ENCODE results near the gene DOK7.
"Not testable (repeated sequence)": the region's sequence is repeated elsewhere in the genome, so short reads cannot be mapped to it uniquely, and the experiment has no call there.

The DOK7 gene

GRCh38 chr4:3523628-3524221 is 60.6 kb downstream of the DOK7 start:
- FAIRE-seq, result no peak

GRCh38 chr4:3524349-3524748 is 61.2 kb downstream of the DOK7 start:
- no peak for FAIRE-seq

- no peak for FAIRE-seq
Measured at GRCh38 chr4:3524920-3525319, 61.8 kb downstream of the DOK7 start.

- no peak for FAIRE-seq
Measured at GRCh38 chr4:3525532-3526430, 62.7 kb downstream of the DOK7 start.

- FAIRE-seq, result no peak
Measured at GRCh38 chr4:3526456-3526855, 63.4 kb downstream of the DOK7 start.

- no peak for FAIRE-seq
Measured at GRCh38 chr4:3527101-3527913, 64.2 kb downstream of the DOK7 start.

DNA sequence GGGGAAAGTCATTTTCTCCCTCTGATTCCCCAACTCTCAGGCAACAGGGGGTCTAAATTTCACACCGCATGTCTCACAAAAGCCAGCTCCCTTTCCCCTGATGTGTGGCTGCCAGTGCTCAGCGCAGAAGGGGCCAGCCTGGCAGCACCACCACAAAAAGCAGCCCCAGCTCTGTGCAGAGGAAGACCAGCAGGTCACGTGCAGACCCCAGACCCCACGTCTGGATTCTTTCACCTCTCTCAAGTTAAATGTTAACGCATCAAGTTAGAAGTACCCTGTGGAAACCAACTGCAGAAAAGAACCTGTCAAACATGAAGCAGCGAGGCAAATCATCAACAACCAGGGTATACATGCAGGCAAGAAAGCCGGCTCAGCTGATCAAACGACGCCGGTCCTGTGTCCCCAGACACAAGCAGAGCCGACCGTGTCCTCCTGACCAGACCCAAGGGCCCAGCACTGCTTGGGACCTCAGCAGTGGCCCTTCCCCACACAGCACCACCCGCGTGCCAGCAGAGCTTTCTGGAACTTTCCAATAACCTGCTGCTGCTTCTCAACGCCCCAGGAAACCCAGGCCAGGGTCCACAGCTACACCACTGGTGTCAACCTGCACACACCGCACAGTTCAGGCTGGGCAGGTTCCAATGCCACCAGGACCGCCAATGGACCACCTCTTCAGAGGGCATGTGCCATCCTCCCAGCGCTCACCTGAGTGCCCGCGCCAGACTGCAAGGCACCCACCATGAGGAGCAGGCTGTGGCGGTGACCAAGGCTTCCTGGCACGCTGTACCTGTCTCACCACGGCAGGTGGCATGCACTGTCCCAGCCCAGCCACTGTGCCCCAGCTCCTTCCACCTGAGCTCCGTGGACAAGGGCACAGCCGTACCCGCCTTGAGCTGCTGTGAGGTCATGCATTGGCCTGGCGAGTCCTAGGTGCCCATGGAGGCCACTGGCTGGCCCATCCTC is 65.1 kb downstream of the DOK7 start:
- FAIRE-seq, result no peak

- FAIRE-seq, result no peak
Measured at GRCh38 chr4:3529363-3529762, 66.3 kb downstream of the DOK7 start.

DNA sequence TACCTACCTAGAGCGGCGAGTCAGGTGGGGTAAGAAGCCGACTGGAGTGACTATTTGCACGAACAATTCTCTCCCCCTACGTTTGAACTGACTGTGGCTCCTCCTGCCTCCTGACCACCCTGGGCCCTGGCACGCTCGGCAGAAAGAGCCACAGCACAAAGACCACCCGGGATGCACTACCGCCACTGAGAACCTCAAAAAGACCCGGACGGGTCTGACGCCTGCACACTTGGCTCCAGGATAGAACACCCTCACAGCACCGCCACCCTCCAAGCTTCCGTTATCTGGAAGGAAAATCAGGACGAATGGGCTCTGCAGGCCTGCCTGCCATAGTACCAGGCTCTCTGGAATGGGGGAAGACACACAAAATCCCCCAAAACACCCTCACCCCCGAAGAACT is 66.9 kb downstream of the DOK7 start:
- FAIRE-seq, result no peak

GRCh38 chr4:3530663-3531254 is 67.7 kb downstream of the DOK7 start:
- no peak for FAIRE-seq

DNA sequence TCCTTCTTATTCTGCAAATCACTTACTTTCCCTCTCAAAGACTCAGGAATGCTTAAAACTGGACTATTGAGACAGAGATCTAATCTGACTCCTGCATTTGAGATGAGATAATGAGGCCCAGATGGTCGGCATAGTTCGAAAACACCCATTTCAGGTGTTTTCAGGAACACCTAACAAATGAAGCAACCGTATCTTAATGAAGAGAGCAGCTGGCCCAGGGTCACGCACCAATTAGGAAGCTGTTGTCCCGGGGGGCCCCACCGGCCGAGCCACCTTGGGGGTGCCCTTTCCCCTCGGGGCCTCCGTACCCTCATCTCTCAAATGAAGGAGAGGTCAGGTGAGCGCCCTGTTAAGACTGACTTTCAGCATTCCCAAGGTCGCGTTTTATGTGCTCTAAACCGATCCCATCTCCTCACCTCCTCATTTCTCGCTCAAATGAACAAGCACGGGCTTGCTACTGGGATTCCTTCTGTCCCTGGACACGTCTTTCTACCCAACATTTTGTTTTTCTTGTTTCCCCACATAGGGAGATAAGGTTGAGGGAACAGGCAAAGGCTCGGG is 68.3 kb downstream of the DOK7 start:
- FAIRE-seq, result no peak

- no peak for FAIRE-seq
Measured at GRCh38 chr4:3531879-3532750, 69.0 kb downstream of the DOK7 start, which contains the start of gene LRPAP1. TSS of gene LRPAP1 (minus strand) at chr4:3532422. CDS start at chr4:3532412, 10 bp downstream.

GRCh38 chr4:3532751-3533422 is 69.8 kb downstream of the DOK7 start:
- FAIRE-seq, result no peak

DNA sequence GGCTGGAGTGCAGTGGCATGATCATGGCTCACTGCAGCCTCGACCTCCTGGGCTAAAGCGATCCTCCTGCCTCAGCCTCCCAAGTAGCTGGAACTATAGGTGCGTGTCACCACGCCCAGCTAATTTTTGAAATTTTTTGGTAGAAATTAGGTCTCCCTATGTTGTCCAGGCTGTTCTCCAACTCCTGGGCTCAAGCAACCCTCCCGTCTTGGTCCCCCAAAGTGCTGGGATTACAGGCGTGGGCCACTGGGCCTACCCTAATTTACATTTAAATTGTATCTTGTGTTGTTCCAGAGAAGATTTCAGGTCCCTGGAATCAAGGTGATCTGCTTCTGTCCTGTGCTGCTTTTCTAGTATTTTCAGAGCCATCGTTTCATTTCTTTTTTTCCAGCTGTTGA is 70.3 kb downstream of the DOK7 start:
- no peak for FAIRE-seq

DNA sequence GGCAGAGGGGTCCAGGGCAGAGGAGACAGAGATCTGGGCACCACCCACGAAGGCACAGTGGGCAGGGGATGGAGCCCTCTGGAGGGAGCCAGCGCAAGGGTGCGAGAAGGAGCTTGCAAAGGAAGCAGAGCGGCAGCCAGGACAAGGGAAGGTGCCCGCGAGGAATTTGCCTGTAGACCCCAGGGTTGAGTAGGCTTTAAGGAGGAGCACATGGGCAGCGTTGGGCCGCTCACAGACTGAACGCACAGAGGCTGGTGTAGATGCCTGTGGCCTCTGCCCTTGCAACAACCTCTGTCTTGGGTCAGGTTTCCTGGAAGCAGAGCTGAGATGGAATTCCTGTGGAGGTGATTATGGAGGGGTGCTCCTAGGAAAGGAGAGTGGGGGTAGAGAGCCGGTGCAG is 72.7 kb downstream of the DOK7 start:
- not testable (repeated sequence) for FAIRE-seq

GRCh38 chr4:3538906-3539305 is 75.8 kb downstream of the DOK7 start:
- FAIRE-seq, result not testable (repeated sequence)

GRCh38 chr4:3543415-3543814 is 80.3 kb downstream of the DOK7 start:
- FAIRE-seq, result not testable (repeated sequence)

All from colon (tissue), 2 donors.